Central memory CD8-positive, alpha-beta T cell (primary cell): ENCODE data around the gene B4GALT2.

ENCODE experiments used
- ATAC-seq: fragments of 150-1000 bp; cut with Tn5 transposase; replicated peaks from 2 replicates; pipeline ENCODE4 v1.10.0; 2022; ENCODE audit warnings: mild to moderate bottlenecking, moderate FRiP score, moderate number of reproducible peaks; ENCODE audit not compliant: poor library complexity, severe bottlenecking; ENCODE audit errors: extremely low read depth
- DNase-seq, 2 donors: peaks; one replicate each; pipeline ENCODE4 v3.0.0; 2021; ENCODE audit warnings: low spot score in 2 of 2
- H3K27ac Mint-ChIP-seq: one replicate; pipeline ENCODE4 v1.8.0; 2022; ENCODE audit warnings: low read depth, mild to moderate bottlenecking, moderate library complexity, mixed read lengths
- H3K27me3 Mint-ChIP-seq: one replicate; pipeline ENCODE4 v1.8.0; 2022; ENCODE audit warnings: mixed read lengths
- H3K36me3 Mint-ChIP-seq: one replicate; pipeline ENCODE4 v1.8.0; 2022; ENCODE audit warnings: mild to moderate bottlenecking, moderate library complexity, mixed read lengths; ENCODE audit not compliant: insufficient read depth
- H3K4me1 Mint-ChIP-seq: one replicate; pipeline ENCODE4 v1.8.0; 2022; ENCODE audit warnings: mixed read lengths
- H3K4me3 Mint-ChIP-seq: one replicate; pipeline ENCODE4 v1.8.0; 2022; ENCODE audit warnings: mild to moderate bottlenecking, moderate library complexity, mixed read lengths
- H3K9me3 Mint-ChIP-seq: one replicate; pipeline ENCODE4 v1.8.0; 2022; ENCODE audit warnings: mixed read lengths

Gene B4GALT2

GRCh38 chr1:43937179-43937865 is 41.7 kb upstream of the B4GALT2 start:
- peaks cover 2% of the 10 kb centered on the region for H3K36me3 Mint-ChIP-seq
- H3K4me1 Mint-ChIP-seq: peaks cover 6% of the 10 kb centered on the region
- H3K27me3 Mint-ChIP-seq: peaks cover 25% of the 10 kb centered on the region
- ATAC-seq (no peak), DNase-seq (no peak)
- no peak overlapping the region for H3K4me3 Mint-ChIP-seq
- H3K27ac Mint-ChIP-seq: peak overlapping the region; percentile 35
- no peaks in the 10 kb centered on the region for H3K9me3 Mint-ChIP-seq

GRCh38 chr1:43938383-43938782 is 40.6 kb upstream of the B4GALT2 start:
- Mint-ChIP-seq H3K36me3 (peaks cover 4% of the 10 kb centered on the region), H3K27me3 (peaks cover 25% of the 10 kb centered on the region), H3K4me1 (peaks cover 12% of the 10 kb centered on the region), H3K27ac (no peak overlapping the region), H3K9me3 (no peaks in the 10 kb centered on the region), H3K4me3 (no peak overlapping the region)
- ATAC-seq (no peak), DNase-seq (no peak)

- no peaks in the 10 kb centered on the region for H3K9me3 Mint-ChIP-seq
- ATAC-seq: no peak
- no peak for DNase-seq
- peaks cover 19% of the 10 kb centered on the region for H3K27me3 Mint-ChIP-seq
- peaks cover 4% of the 10 kb centered on the region for H3K36me3 Mint-ChIP-seq
- peak overlapping the region; percentile 18 for H3K27ac Mint-ChIP-seq
- H3K4me1 Mint-ChIP-seq: peaks cover 9% of the 10 kb centered on the region
- no peak overlapping the region for H3K4me3 Mint-ChIP-seq
These were observed 40.0 kb upstream of the B4GALT2 start for GRCh38 chr1:43938892-43939587.

- Mint-ChIP-seq H3K27me3 (no peaks in the 10 kb centered on the region), H3K36me3 (peaks cover 8% of the 10 kb centered on the region), H3K9me3 (no peaks in the 10 kb centered on the region), H3K4me3 (no peak overlapping the region), H3K4me1 (peaks cover 27% of the 10 kb centered on the region), H3K27ac (no peak overlapping the region)
- ATAC-seq: no peak
- DNase-seq: no peak
These were observed 36.6 kb upstream of the B4GALT2 start for GRCh38 chr1:43942411-43942810.

- peak overlapping the region; percentile 92 for H3K27ac Mint-ChIP-seq
- peaks cover 41% of the 10 kb centered on the region for H3K4me1 Mint-ChIP-seq
- peak overlapping the region; percentile 2 for H3K4me3 Mint-ChIP-seq
- H3K9me3 Mint-ChIP-seq: no peaks in the 10 kb centered on the region
- H3K27me3 Mint-ChIP-seq: no peaks in the 10 kb centered on the region
- no peak for DNase-seq
- peaks cover 8% of the 10 kb centered on the region for H3K36me3 Mint-ChIP-seq
- ATAC-seq: no peak
These were observed 34.1 kb upstream of the B4GALT2 start for GRCh38 chr1:43944860-43945259.

GRCh38 chr1:43945674-43946235 is 33.3 kb upstream of the B4GALT2 start:
- ATAC-seq (no peak), DNase-seq (no peak)
- H3K4me1 Mint-ChIP-seq: peaks cover 49% of the 10 kb centered on the region
- peaks cover 9% of the 10 kb centered on the region for H3K36me3 Mint-ChIP-seq
- H3K27ac Mint-ChIP-seq: peak overlapping the region; percentile 92
- H3K27me3 Mint-ChIP-seq: no peaks in the 10 kb centered on the region
- peak overlapping the region; percentile 97 for H3K4me3 Mint-ChIP-seq
- no peaks in the 10 kb centered on the region for H3K9me3 Mint-ChIP-seq

GRCh38 chr1:43946236-43947060 is 32.6 kb upstream of the B4GALT2 start, which contains the start of gene IPO13:
IPO13 (plus strand) TSS chr1:43946950; CDS start chr1:43947601, 651 bp downstream.
- H3K4me1 Mint-ChIP-seq: peaks cover 55% of the 10 kb centered on the region
- ATAC-seq (peak; percentile 97), DNase-seq (peak; percentile 94 to 96)
- no peaks in the 10 kb centered on the region for H3K27me3 Mint-ChIP-seq
- no peaks in the 10 kb centered on the region for H3K9me3 Mint-ChIP-seq
- H3K4me3 Mint-ChIP-seq: peak within 1 kb of the TSS; percentile 97
- peaks cover 9% of the 10 kb centered on the region for H3K36me3 Mint-ChIP-seq
- peak within 1 kb of the TSS; percentile 92 for H3K27ac Mint-ChIP-seq

GRCh38 chr1:43947061-43947873 is 31.7 kb upstream of the B4GALT2 start:
- ATAC-seq: peak; percentile 3
- Mint-ChIP-seq H3K4me3 (peak overlapping the region; percentile 97), H3K27me3 (no peaks in the 10 kb centered on the region), H3K9me3 (no peaks in the 10 kb centered on the region), H3K36me3 (peaks cover 9% of the 10 kb centered on the region), H3K27ac (peak overlapping the region; percentile 92), H3K4me1 (peaks cover 58% of the 10 kb centered on the region)
- DNase-seq: peak in 1 of 2 donors; percentile 16

- no peak for DNase-seq
These were observed 31.1 kb upstream of the B4GALT2 start for GRCh38 chr1:43947874-43948437.

GRCh38 chr1:43949678-43950077 is 29.3 kb upstream of the B4GALT2 start:
- DNase-seq (no peak), ATAC-seq (no peak)
- no peak overlapping the region for H3K4me3 Mint-ChIP-seq
- peaks cover 50% of the 10 kb centered on the region for H3K4me1 Mint-ChIP-seq
- no peaks in the 10 kb centered on the region for H3K27me3 Mint-ChIP-seq
- no peaks in the 10 kb centered on the region for H3K9me3 Mint-ChIP-seq
- H3K27ac Mint-ChIP-seq: no peak overlapping the region
- peaks cover 8% of the 10 kb centered on the region for H3K36me3 Mint-ChIP-seq

More at GRCh38 chr1:43947874-43948437, 31.1 kb upstream of the B4GALT2 start:
- Mint-ChIP-seq H3K9me3 (no peaks in the 10 kb centered on the region), H3K4me1 (peaks cover 53% of the 10 kb centered on the region), H3K36me3 (peaks cover 8% of the 10 kb centered on the region), H3K27me3 (no peaks in the 10 kb centered on the region), H3K27ac (no peak overlapping the region), H3K4me3 (peak overlapping the region; percentile 97)
- no peak for ATAC-seq

GRCh38 chr1:43951021-43951985 is 27.7 kb upstream of the B4GALT2 start:
- no peaks in the 10 kb centered on the region for H3K27me3 Mint-ChIP-seq
- DNase-seq: no peak
- H3K9me3 Mint-ChIP-seq: no peaks in the 10 kb centered on the region
- no peak overlapping the region for H3K4me3 Mint-ChIP-seq
- H3K27ac Mint-ChIP-seq: no peak overlapping the region
- ATAC-seq: no peak
- H3K4me1 Mint-ChIP-seq: peaks cover 40% of the 10 kb centered on the region
- H3K36me3 Mint-ChIP-seq: peaks cover 8% of the 10 kb centered on the region
